ENCODE results near the gene NID1. TPM values are rescaled to one million over a fixed set of nuclear protein-coding genes. Genes with fewer than 3 reads are reported as not detected.

NID1 gene
- total RNA-seq, 2 experiments from 2014 or later, result 0.05 TPM; not detected in 1

GRCh38 chr1:236038034-236038433 lies 26.9 kb downstream of the NID1 start:
- no peak overlapping the region for H3K4me3 Mint-ChIP-seq
- DNase-seq, result no peak
- CTCF ChIA-PET, result no interaction called here

GRCh38 chr1:236035681-236036101 lies 29.2 kb downstream of the NID1 start:
- ChIA-PET POLR2A (no interaction called here), CTCF (interaction anchor here (0.8 kb wide), 1 partner anchor 64 kb away, joined by 3 read pairs; no protein-coding TSS in a partner anchor)
- no peak overlapping the region for H3K4me3 Mint-ChIP-seq
- H3K36me3 Mint-ChIP-seq (ENCODE audit: low read depth), result no peaks in the 10 kb centered on the region
- H3K27ac Mint-ChIP-seq, result no peak overlapping the region
- no peak for ATAC-seq
- H3K27me3 Mint-ChIP-seq (ENCODE audit: low read depth), result peaks cover 3% of the 10 kb centered on the region
- H3K4me1 Mint-ChIP-seq (ENCODE audit: low read depth), result no peaks in the 10 kb centered on the region
- no peak for DNase-seq
- no peaks in the 10 kb centered on the region for H3K9me3 Mint-ChIP-seq (ENCODE audit: insufficient read depth)

More at GRCh38 chr1:236038034-236038433, 26.9 kb downstream of the NID1 start:
- no peaks in the 10 kb centered on the region for H3K4me1 Mint-ChIP-seq (ENCODE audit: low read depth)
- no peaks in the 10 kb centered on the region for H3K36me3 Mint-ChIP-seq (ENCODE audit: low read depth)
- H3K27ac Mint-ChIP-seq, result no peak overlapping the region
- no peak for ATAC-seq
- POLR2A ChIA-PET, result no interaction called here
- peaks cover 3% of the 10 kb centered on the region for H3K27me3 Mint-ChIP-seq (ENCODE audit: low read depth)
- H3K9me3 Mint-ChIP-seq (ENCODE audit: insufficient read depth), result no peaks in the 10 kb centered on the region

DNA sequence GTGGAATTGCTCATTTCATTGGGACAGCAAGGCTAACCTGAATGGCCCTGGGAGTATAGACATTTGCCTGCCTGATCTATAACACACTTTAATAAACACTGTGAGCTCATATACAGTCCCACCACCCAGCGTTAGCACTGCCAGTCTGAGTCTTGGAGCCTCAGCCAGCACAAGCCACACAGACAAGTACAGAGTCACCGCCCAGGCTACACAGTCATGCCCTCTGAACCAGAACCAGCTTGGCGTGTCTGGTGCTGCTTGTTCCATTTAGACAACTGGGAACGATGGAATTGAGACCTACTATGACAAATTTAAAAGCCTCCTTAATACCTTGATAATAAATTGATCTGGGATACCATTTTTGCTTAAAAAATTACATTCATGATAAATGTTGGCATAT lies 31.6 kb downstream of the NID1 start:
- Mint-ChIP-seq H3K36me3 (ENCODE audit: low read depth) (no peaks in the 10 kb centered on the region), H3K27ac (no peak overlapping the region), H3K27me3 (ENCODE audit: low read depth) (no peaks in the 10 kb centered on the region), H3K9me3 (ENCODE audit: insufficient read depth) (no peaks in the 10 kb centered on the region), H3K4me1 (ENCODE audit: low read depth) (no peaks in the 10 kb centered on the region), H3K4me3 (no peak overlapping the region)
- ATAC-seq (no peak), DNase-seq (no peak)
- CTCF ChIA-PET, result no interaction called here
- POLR2A ChIA-PET, result no interaction called here

GRCh38 chr1:236030534-236030933 lies 34.4 kb downstream of the NID1 start:
- POLR2A ChIA-PET, result no interaction called here
- no peaks in the 10 kb centered on the region for H3K9me3 Mint-ChIP-seq (ENCODE audit: insufficient read depth)

DNA sequence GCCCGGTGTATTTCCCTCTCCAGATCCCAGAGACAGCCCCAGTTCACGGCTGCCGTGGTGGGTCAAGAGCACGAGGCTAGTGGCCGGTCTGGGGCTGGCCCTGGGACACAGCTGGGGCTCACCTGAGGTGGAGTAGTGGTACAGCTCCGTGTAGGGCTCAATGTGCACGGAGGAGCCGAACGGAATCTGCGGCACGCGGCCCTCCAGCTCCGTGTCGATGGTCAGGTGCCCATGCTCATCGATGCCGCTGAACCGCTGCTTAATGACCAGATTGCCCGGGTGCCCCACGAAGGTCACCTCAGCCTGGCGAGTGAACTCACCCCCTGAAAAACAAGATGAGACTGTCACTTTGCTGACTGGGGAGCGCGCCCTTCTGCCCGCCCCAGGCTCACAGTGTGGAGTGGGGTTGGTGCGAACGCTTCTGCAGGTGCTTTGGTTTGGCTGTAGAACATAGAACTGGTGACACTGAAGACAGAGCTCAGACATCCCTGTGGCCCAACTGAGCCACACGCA lies 35.4 kb downstream of the NID1 start:
- H3K27ac Mint-ChIP-seq, result no peak overlapping the region
- CTCF ChIA-PET, result interaction anchor here (1.9 kb wide), 1 partner anchor 24 kb away, joined by 4 read pairs; no protein-coding TSS in a partner anchor
- H3K4me1 Mint-ChIP-seq (ENCODE audit: low read depth), result peaks cover 6% of the 10 kb centered on the region

More at GRCh38 chr1:236030534-236030933, 34.4 kb downstream of the NID1 start:
- peaks cover 6% of the 10 kb centered on the region for H3K4me1 Mint-ChIP-seq (ENCODE audit: low read depth)
- ATAC-seq (no peak), DNase-seq (no peak)
- H3K36me3 Mint-ChIP-seq (ENCODE audit: low read depth), result no peaks in the 10 kb centered on the region
- CTCF ChIA-PET, result interaction anchor here (0.8 to 1.9 kb wide), 2 partner anchors 25 to 59 kb away, joined by 4 to 5 read pairs; no protein-coding TSS in a partner anchor
- no peaks in the 10 kb centered on the region for H3K27me3 Mint-ChIP-seq (ENCODE audit: low read depth)
- no peak overlapping the region for H3K4me3 Mint-ChIP-seq
- H3K27ac Mint-ChIP-seq, result no peak overlapping the region

DNA sequence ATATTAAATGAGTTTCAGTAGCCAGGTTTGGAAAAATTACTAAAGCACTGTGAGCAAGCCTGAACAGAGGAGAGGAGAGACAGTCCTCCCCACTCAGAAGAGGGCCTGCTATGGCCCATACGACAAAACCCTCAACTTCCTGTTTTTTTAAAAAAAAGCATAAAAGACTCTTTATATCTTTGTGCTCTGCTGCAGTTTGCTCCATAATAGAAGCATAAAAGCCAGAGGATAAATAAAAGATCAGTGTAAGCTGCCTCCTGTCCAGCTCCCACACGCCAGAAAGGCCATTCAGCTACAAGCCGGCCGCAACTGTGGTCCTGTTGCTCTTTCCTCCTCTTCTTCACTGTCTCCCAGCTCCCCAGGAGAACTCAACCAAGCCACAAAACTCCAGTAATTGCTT lies 37.8 kb downstream of the NID1 start:
- CTCF ChIA-PET, result interaction anchor here (0.9 to 1.2 kb wide), 2 partner anchors 26 to 55 kb away, joined by 3 to 5 read pairs; no protein-coding TSS in a partner anchor
- H3K27ac Mint-ChIP-seq, result no peak overlapping the region

More for the DNA sequence above, 35.4 kb downstream of the NID1 start:
- ATAC-seq, result no peak
- no peak for DNase-seq
- H3K36me3 Mint-ChIP-seq (ENCODE audit: low read depth), result no peaks in the 10 kb centered on the region
- no peaks in the 10 kb centered on the region for H3K27me3 Mint-ChIP-seq (ENCODE audit: low read depth)
- no peaks in the 10 kb centered on the region for H3K9me3 Mint-ChIP-seq (ENCODE audit: insufficient read depth)
- no peak overlapping the region for H3K4me3 Mint-ChIP-seq
- POLR2A ChIA-PET, result no interaction called here

GRCh38 chr1:236025836-236026235 lies 39.1 kb downstream of the NID1 start:
- ATAC-seq, result no peak
- no peaks in the 10 kb centered on the region for H3K36me3 Mint-ChIP-seq (ENCODE audit: low read depth)
- peaks cover 6% of the 10 kb centered on the region for H3K4me1 Mint-ChIP-seq (ENCODE audit: low read depth)
- no peak for DNase-seq
- ChIA-PET CTCF (interaction anchor here (0.7 kb wide), 2 partner anchors 54 to 206 kb away, joined by 3 read pairs; no protein-coding TSS in a partner anchor), POLR2A (no interaction called here)
- no peak overlapping the region for H3K27ac Mint-ChIP-seq
- H3K27me3 Mint-ChIP-seq (ENCODE audit: low read depth), result no peaks in the 10 kb centered on the region
- no peaks in the 10 kb centered on the region for H3K9me3 Mint-ChIP-seq (ENCODE audit: insufficient read depth)
- no peak overlapping the region for H3K4me3 Mint-ChIP-seq

More for the DNA sequence above, 37.8 kb downstream of the NID1 start:
- Mint-ChIP-seq H3K27me3 (ENCODE audit: low read depth) (no peaks in the 10 kb centered on the region), H3K4me1 (ENCODE audit: low read depth) (peaks cover 6% of the 10 kb centered on the region), H3K9me3 (ENCODE audit: insufficient read depth) (no peaks in the 10 kb centered on the region), H3K36me3 (ENCODE audit: low read depth) (no peaks in the 10 kb centered on the region), H3K4me3 (no peak overlapping the region)
- DNase-seq (no peak), ATAC-seq (no peak)
- POLR2A ChIA-PET, result no interaction called here

DNA sequence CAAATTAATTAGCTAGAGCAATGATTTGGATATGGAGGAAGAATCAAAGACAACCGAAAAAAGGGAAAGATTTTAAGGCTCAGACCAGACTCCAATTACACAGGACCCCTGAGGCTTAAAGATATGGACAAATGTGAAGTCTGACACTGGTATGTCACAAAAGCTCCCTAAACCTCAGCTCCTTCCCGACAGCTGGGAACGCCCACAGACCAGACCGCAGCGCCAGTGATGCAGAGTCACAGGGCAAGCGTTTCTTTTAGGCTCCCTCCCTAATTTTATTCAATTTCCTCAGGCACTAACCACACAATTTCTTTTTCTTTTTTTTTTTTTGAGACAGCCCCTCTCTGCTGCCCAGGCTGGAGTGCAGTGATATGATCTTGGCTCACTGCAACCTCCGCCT lies 40.2 kb downstream of the NID1 start:
- CTCF ChIA-PET, result no interaction called here
- no peak overlapping the region for H3K4me3 Mint-ChIP-seq
- no peak overlapping the region for H3K27ac Mint-ChIP-seq
- POLR2A ChIA-PET, result no interaction called here
- no peak for ATAC-seq
- peaks cover 4% of the 10 kb centered on the region for H3K27me3 Mint-ChIP-seq (ENCODE audit: low read depth)
- no peaks in the 10 kb centered on the region for H3K9me3 Mint-ChIP-seq (ENCODE audit: insufficient read depth)
- H3K36me3 Mint-ChIP-seq (ENCODE audit: low read depth), result no peaks in the 10 kb centered on the region
- no peak for DNase-seq
- H3K4me1 Mint-ChIP-seq (ENCODE audit: low read depth), result peaks cover 6% of the 10 kb centered on the region

DNA sequence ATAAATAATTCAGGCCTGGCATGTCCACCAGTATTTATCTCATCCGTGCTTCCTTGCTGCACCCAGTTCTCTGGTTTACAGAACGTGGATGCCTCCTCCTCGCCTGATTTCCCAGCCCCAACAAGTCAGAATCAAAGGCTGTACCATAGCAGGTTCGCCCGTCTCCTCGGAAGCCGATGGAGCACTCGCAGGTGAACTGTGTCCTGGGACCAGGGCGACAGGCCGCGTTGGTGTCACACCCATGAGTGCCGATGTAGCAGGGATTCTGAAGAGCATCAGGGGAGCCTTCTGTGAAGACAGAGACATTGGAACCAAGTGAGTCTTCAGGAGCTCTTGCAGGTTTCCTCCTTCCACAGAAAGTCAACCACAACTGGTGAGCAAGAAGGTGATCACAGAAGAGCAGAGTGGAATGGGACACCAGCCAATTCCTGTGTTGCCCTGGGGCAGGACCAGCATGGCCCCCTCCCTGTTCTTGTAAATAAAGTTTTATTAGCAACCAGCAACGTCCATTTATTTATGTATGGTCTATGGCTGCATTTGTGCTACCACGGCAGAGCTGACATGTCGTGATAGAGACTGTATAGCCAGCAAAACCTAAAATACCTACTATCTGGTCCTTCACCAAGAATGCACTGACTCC lies 40.8 kb downstream of the NID1 start:
- ChIA-PET POLR2A (no interaction called here), CTCF (no interaction called here)
- H3K4me3 Mint-ChIP-seq, result no peak overlapping the region
- no peak overlapping the region for H3K27ac Mint-ChIP-seq
- H3K4me1 Mint-ChIP-seq (ENCODE audit: low read depth), result peaks cover 6% of the 10 kb centered on the region
- no peaks in the 10 kb centered on the region for H3K9me3 Mint-ChIP-seq (ENCODE audit: insufficient read depth)
- ATAC-seq, result no peak
- H3K27me3 Mint-ChIP-seq (ENCODE audit: low read depth), result peaks cover 4% of the 10 kb centered on the region
- no peaks in the 10 kb centered on the region for H3K36me3 Mint-ChIP-seq (ENCODE audit: low read depth)
- DNase-seq, result no peak

DNA sequence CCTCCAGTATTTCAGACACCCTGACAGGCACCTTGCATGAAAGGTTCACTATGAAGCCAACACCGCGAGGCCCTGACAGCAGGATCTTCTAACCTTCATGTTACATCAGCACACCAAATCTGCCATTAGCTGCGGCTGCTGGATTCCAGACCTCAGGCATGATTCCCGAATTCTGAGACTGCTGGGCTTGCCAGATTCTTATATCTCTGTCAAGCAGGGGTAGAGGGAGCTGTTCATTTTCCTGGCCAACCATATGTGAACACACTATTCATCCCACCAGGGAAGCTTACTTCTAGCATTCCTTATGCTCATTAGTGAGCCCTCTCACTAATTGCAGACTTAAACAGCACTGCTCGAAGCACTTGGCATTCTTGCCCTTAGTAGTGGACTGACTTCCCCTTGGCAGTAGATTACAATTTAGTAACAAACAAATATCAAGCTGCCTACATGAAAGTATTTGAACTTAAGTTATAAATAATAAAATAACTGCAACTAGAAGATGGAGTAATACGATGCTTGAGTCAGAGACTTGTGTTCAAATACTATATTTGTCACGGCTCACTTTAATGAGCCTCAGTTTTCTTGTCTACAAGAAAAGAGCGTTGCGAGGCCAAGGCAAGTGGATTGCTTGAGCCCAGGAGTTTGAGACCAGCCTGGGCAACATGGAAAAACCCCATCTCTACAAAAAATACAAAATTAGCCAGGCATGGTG lies 43.3 kb downstream of the NID1 start:
- Mint-ChIP-seq H3K9me3 (ENCODE audit: insufficient read depth) (no peaks in the 10 kb centered on the region), H3K4me3 (no peak overlapping the region), H3K4me1 (ENCODE audit: low read depth) (no peaks in the 10 kb centered on the region), H3K27ac (no peak overlapping the region), H3K36me3 (ENCODE audit: low read depth) (no peaks in the 10 kb centered on the region), H3K27me3 (ENCODE audit: low read depth) (peaks cover 4% of the 10 kb centered on the region)
- ChIA-PET POLR2A (no interaction called here), CTCF (interaction anchor here (0.9 kb wide), 1 partner anchor 50 kb away, joined by 3 read pairs; no protein-coding TSS in a partner anchor)
- DNase-seq (no peak), ATAC-seq (no peak)

DNA sequence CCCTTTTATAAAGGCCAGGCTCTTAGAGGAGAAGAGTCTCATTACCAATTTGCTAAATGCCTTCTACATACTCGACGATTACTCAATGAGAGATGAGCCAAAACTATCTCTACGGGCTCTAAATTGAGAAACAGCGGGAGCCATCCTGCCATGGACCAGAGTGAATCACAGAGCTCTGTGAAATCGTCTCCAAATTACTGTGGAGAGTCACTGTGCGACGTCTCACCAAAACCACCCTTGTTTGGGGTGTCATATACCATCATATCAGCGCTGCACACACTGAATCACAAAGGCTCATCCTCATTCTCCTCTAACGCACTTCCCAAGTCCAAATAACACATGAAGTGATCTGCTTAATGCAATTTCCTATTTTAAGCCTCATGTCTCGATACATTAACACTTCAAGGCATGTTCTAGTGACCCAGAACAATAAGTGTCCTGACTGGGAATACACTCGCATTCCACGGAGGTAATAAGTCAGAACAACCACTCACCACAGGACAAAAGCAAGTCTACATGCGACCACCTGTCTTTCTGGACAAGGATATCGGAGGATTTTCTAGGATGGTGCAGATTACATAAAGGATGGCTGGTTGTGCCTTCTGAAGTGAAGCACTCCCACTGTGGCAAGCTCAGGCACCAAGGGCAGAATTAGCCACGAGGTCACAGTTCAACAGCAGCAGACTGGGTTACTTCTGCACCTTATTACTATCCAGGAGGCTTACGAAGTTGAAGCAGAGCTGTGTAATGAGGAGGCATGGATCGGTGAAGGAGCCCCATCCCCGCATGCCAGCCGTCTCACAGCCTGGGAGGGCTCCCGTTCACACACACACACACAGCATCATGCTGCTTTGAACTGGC lies 44.3 kb downstream of the NID1 start:
- H3K9me3 Mint-ChIP-seq (ENCODE audit: insufficient read depth), result no peaks in the 10 kb centered on the region
- H3K27ac Mint-ChIP-seq, result no peak overlapping the region
- peaks cover 13% of the 10 kb centered on the region for H3K27me3 Mint-ChIP-seq (ENCODE audit: low read depth)
- ATAC-seq, result no peak
- H3K4me3 Mint-ChIP-seq, result no peak overlapping the region
- no peaks in the 10 kb centered on the region for H3K36me3 Mint-ChIP-seq (ENCODE audit: low read depth)
- no peaks in the 10 kb centered on the region for H3K4me1 Mint-ChIP-seq (ENCODE audit: low read depth)
- POLR2A ChIA-PET, result no interaction called here
- DNase-seq, result no peak
- CTCF ChIA-PET, result interaction anchor here (0.9 kb wide), 1 partner anchor 49 kb away, joined by 3 read pairs; no protein-coding TSS in a partner anchor

Measured in activated CD8-positive, alpha-beta T cell treated with anti-CD3 and anti-CD28 coated beads, Interleukin-2, amount 10 ng/mL, durations not matched to agents 7 days and 5 days (primary cell).